RWPE2 (cell line): ENCODE results near the gene NOC4L.

Experiments used
- ATAC-seq: fragments of 200-7000 bp; cut with Tn5 transposase; 3 replicates; pipeline ENCODE4 v1.9.1; 2021; ENCODE audit warnings: low read depth
- DNase-seq: peaks from one replicate; pipeline ENCODE4 v3.0.0-alpha.2; 2020; ENCODE audit warnings: low spot score
- H3K27ac ChIP-seq: fragments of 450-650 bp; 2 replicates; pipeline ENCODE4 v1.5.1; 2017; ENCODE audit warnings: mild to moderate bottlenecking; ENCODE audit not compliant: poor library complexity, severe bottlenecking
- H3K27me3 ChIP-seq: fragments of 250-450 bp; sonication (Bioruptor Pico); 2 replicates; pipeline ENCODE4 v1.5.1; 2021; ENCODE audit warnings: mild to moderate bottlenecking, moderate library complexity; ENCODE audit not compliant: insufficient read depth, poor library complexity, severe bottlenecking
- H3K36me3 ChIP-seq: fragments of 250-450 bp; sonication (Bioruptor Pico); 2 replicates; pipeline ENCODE4 v1.5.1; 2020; ENCODE audit warnings: low read depth, mild to moderate bottlenecking, moderate library complexity
- H3K4me1 ChIP-seq: fragments of 250-450 bp; sonication (Bioruptor Pico); 2 replicates; pipeline ENCODE4 v1.5.1; 2021; ENCODE audit warnings: mild to moderate bottlenecking, moderate library complexity; ENCODE audit not compliant: insufficient read depth, poor library complexity, severe bottlenecking
- H3K4me3 ChIP-seq: fragments of 250-450 bp; sonication (Bioruptor Pico); 2 replicates; pipeline ENCODE4 v1.5.1; 2021; ENCODE audit warnings: mild to moderate bottlenecking, moderate library complexity; ENCODE audit not compliant: severe bottlenecking
- H3K9me3 ChIP-seq: fragments of 250-450 bp; sonication (Bioruptor Pico); 2 replicates; pipeline ENCODE4 v1.5.1; 2021; ENCODE audit warnings: mild to moderate bottlenecking, moderate library complexity; ENCODE audit not compliant: severe bottlenecking
- TF ChIP-seq, protein P1 (sequence below): fragments of 450-650 bp; IDR thresholded peaks from one replicate; pipeline ENCODE4 v1.5.1; 2017; ENCODE audit warnings: mild to moderate bottlenecking, moderate library complexity; ENCODE audit not compliant: poor library complexity, severe bottlenecking

The NOC4L gene

GRCh38 chr12:132186857-132187620, 42.8 kb downstream of the NOC4L start:
- Histone ChIP-seq H3K27me3 (peaks cover 18% of the 10 kb centered on the region), H3K9me3 (no peaks in the 10 kb centered on the region), H3K27ac (no peak overlapping the region), H3K4me1 (no peaks in the 10 kb centered on the region), H3K4me3 (no peak overlapping the region), H3K36me3 (no peaks in the 10 kb centered on the region)
- DNase-seq (no peak), ATAC-seq (no peak)
- TF ChIP-seq, protein P1, sequence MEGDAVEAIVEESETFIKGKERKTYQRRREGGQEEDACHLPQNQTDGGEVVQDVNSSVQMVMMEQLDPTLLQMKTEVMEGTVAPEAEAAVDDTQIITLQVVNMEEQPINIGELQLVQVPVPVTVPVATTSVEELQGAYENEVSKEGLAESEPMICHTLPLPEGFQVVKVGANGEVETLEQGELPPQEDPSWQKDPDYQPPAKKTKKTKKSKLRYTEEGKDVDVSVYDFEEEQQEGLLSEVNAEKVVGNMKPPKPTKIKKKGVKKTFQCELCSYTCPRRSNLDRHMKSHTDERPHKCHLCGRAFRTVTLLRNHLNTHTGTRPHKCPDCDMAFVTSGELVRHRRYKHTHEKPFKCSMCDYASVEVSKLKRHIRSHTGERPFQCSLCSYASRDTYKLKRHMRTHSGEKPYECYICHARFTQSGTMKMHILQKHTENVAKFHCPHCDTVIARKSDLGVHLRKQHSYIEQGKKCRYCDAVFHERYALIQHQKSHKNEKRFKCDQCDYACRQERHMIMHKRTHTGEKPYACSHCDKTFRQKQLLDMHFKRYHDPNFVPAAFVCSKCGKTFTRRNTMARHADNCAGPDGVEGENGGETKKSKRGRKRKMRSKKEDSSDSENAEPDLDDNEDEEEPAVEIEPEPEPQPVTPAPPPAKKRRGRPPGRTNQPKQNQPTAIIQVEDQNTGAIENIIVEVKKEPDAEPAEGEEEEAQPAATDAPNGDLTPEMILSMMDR: no peak

- no peaks in the 10 kb centered on the region for H3K4me1 ChIP-seq
- TF ChIP-seq, protein P1: no peak
- H3K27ac ChIP-seq: no peak overlapping the region
- peaks cover 18% of the 10 kb centered on the region for H3K27me3 ChIP-seq
- no peak overlapping the region for H3K4me3 ChIP-seq
- DNase-seq: no peak
- no peaks in the 10 kb centered on the region for H3K36me3 ChIP-seq
- no peaks in the 10 kb centered on the region for H3K9me3 ChIP-seq
- ATAC-seq: no peak
These were observed 43.6 kb downstream of the NOC4L start for GRCh38 chr12:132187646-132188450.

- Histone ChIP-seq H3K27ac (no peak overlapping the region), H3K9me3 (no peaks in the 10 kb centered on the region), H3K36me3 (no peaks in the 10 kb centered on the region), H3K27me3 (peaks cover 18% of the 10 kb centered on the region), H3K4me3 (no peak overlapping the region), H3K4me1 (no peaks in the 10 kb centered on the region)
- TF ChIP-seq, protein P1: no peak
- DNase-seq: no peak
- no peak for ATAC-seq
These were observed 44.2 kb downstream of the NOC4L start for GRCh38 chr12:132188451-132188901.

DNA sequence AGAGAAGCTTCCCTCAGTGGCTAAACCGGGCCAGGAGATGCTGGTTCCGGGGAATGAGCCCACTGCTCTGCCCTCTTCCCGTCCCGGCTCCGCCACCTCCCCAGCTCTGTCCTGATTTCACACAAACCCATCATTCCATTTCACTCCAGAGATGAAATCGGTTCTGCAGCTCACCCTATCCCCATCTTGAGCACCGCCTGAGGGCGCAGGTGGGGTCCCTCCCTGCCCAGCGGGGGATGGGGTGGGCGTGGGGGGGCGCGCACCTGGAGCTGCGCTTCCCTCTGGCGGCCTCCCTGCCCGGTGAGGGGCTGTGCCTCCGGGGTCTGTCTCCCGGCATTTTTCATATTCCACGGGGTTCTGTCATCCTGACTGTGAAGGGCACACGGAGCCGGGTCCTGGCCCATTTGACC, 44.7 kb downstream of the NOC4L start:
- no peaks in the 10 kb centered on the region for H3K4me1 ChIP-seq
- ATAC-seq: no peak
- H3K27me3 ChIP-seq: peaks cover 17% of the 10 kb centered on the region

More for the DNA sequence above, 44.7 kb downstream of the NOC4L start:
- H3K9me3 ChIP-seq: peaks cover 3% of the 10 kb centered on the region
- no peak for DNase-seq
- H3K4me3 ChIP-seq: peak overlapping the region; percentile 32
- H3K36me3 ChIP-seq: no peaks in the 10 kb centered on the region
- no peak overlapping the region for H3K27ac ChIP-seq
- TF ChIP-seq, protein P1: no peak
